HEK293 (cell line): ENCODE data around the gene RGS14.

Experiments used
- SALL2 ChIP-seq: fragments of 450-650 bp; formaldehyde crosslinking; IDR thresholded peaks from 2 replicates; pipeline ENCODE4 v1.5.0; 2017; ENCODE audit warnings: missing biosample characterization, mild to moderate bottlenecking, missing genetic modification characterization, borderline replicate concordance
- ZNF16 ChIP-seq: fragments of 450-650 bp; formaldehyde crosslinking; IDR thresholded peaks from 2 replicates; pipeline ENCODE4 v1.5.1; 2016; ENCODE audit warnings: low read depth, missing biosample characterization, missing genetic modification characterization
- ZNF560 ChIP-seq: fragments of 450-650 bp; formaldehyde crosslinking; IDR thresholded peaks from 2 replicates; pipeline ENCODE4 v1.5.1; 2017; ENCODE audit warnings: missing biosample characterization, missing genetic modification characterization, borderline replicate concordance

DNA sequence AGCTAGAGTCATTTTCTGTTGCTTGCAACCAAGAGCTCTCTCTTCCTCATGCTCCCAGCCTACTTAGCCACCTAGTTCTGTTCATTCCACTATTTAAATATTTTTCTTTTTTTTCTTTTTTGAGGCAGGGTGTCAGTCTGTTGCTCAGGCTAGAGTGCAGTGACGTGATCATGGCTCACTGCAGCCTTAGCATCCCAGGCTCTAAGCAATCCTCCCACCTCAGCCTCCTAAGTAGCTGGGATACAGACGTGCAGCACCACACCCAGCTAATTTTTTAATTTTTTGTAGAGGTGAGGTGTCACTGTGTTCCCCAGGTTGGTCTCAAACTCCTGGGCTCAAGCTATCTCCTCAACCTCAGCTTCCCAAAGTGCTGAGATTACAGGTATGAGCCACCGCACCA, 56.8 kb downstream of the RGS14 start:
- TF ChIP-seq SALL2 (tag by site-specific recombination) (no peak), ZNF560 (tag by site-specific recombination) (no peak), ZNF16 (tag by site-specific recombination) (no peak)
